ENCODE measurements around the gene CDKN3.

GRCh38 chr14:54425068-54425467, 28.3 kb downstream of the CDKN3 start:
- no peak for TF ChIP-seq POLR2A (IDR thresholded peaks at IDR 0.05)
- no peak for TF ChIP-seq CTCF (IDR thresholded peaks at IDR 0.05)
- TF ChIP-seq EP300 (IDR thresholded peaks at IDR 0.05): no peak
